Smooth muscle cell (in vitro differentiated cells): ENCODE measurements around the gene MSRB3. TPM values are rescaled to one million over a fixed set of nuclear protein-coding genes. Genes with fewer than 3 reads are reported as not detected.

Experiments used
- DNase-seq: peaks from one replicate; lab custom pipeline; 2025; ENCODE audit not compliant: unreplicated experiment; lab: John Stamatoyannopoulos, UW
- H2AFZ ChIP-seq: fragments of 200-600 bp; sonication (generic); 2 replicates; pipeline ENCODE4 v1.6.0; 2016; ENCODE audit warnings: antibody characterized with exemption, low read depth, mild to moderate bottlenecking
- H3F3A ChIP-seq: fragments of 200-600 bp; sonication (generic); 2 replicates; pipeline ENCODE4 v1.6.0; 2017; ENCODE audit warnings: antibody characterized with exemption, low read depth
- H3K27ac ChIP-seq: fragments of 200-600 bp; sonication (generic); 2 replicates; pipeline ENCODE4 v1.5.1; 2016; ENCODE audit warnings: low read depth, mild to moderate bottlenecking
- H3K27me3 ChIP-seq: fragments of 200-600 bp; sonication (generic); 2 replicates; pipeline ENCODE4 v1.6.1; 2016; ENCODE audit warnings: low read depth, mild to moderate bottlenecking
- H3K36me3 ChIP-seq: fragments of 200-600 bp; sonication (generic); 2 replicates; pipeline ENCODE4 v1.5.1; 2016; ENCODE audit warnings: low read depth
- H3K4me1 ChIP-seq: fragments of 200-600 bp; sonication (generic); 2 replicates; pipeline ENCODE4 v1.5.1; 2016; ENCODE audit warnings: low read depth
- H3K4me2 ChIP-seq: fragments of 200-600 bp; sonication (generic); 2 replicates; pipeline ENCODE4 v1.6.0; 2016; ENCODE audit warnings: mild to moderate bottlenecking
- H3K4me3 ChIP-seq: fragments of 200-600 bp; sonication (generic); 2 replicates; pipeline ENCODE4 v1.5.1; 2016; ENCODE audit warnings: mild to moderate bottlenecking
- H3K79me2 ChIP-seq: fragments of 200-600 bp; sonication (generic); 2 replicates; pipeline ENCODE4 v1.6.0; 2016; ENCODE audit warnings: low read depth, mild to moderate bottlenecking
- H3K9ac ChIP-seq: fragments of 200-600 bp; sonication (generic); 2 replicates; pipeline ENCODE4 v1.6.0; 2016; ENCODE audit warnings: low read depth
- H3K9me3 ChIP-seq: fragments of 200-600 bp; sonication (generic); replicated peaks from 2 replicates; pipeline ENCODE4 v1.5.1; 2016; ENCODE audit warnings: low read depth
- H4K20me1 ChIP-seq: fragments of 200-600 bp; sonication (generic); 2 replicates; pipeline ENCODE4 v1.6.0; 2016; ENCODE audit warnings: low read depth
- WGBS: methylation state at CpG from one replicate; pipeline ENCODE4 v1.1.7; 2016; ENCODE audit warnings: low lambda C conversion rate; 5-methylcytosine and 5-hydroxymethylcytosine counted together
- polyA plus RNA-seq: library from polyadenylated mRNA; unstranded; fragments of >200 nt; fragmentation: Nextera tagmentation; extraction: Ambion mirVana; gene quantifications from 2 replicates; pipeline ENCODE4 v1.2.1, GENCODE V29; 2016
- total RNA-seq: library from RNA; depleted of rRNA; stranded (reverse); fragments of >200 nt; gene quantifications from 2 replicates; pipeline ENCODE4 v1.2.3, GENCODE V29; 2014
- TF ChIP-seq, protein P1 (sequence below): fragments of 200-600 bp; sonication (generic); IDR thresholded peaks from 2 replicates; pipeline ENCODE4 v1.5.1; 2017; ENCODE audit warnings: borderline replicate concordance, mild to moderate bottlenecking, antibody characterized with exemption; ENCODE audit not compliant: insufficient read depth, poor library complexity, severe bottlenecking

The MSRB3 gene
- total and polyA plus RNA-seq, 2 experiments from 2014 or later = 63.1 to 107 TPM

DNA sequence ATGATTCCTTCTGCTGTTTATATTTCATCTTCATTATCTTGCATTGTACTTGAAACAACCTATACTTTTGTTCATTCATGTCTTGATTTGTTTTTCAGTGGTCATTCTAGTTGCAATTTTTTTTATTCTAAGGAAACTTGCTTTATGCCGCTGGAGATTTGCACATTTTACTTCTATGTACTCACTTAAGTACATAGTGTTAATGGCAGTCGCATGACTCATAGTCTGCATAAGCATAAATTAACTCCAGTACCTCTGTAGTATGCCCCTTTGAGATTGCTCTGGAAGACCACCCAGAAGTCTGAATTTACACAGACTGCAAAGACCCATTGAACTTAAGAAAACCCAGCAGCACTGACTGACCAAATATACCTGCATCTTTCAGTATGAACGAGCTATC is 77.0 kb downstream of the MSRB3 start:
- no peak overlapping the region for H2AFZ ChIP-seq
- no peaks in the 10 kb centered on the region for H3K36me3 ChIP-seq
- no peak overlapping the region for H3K9ac ChIP-seq
- H3K27ac ChIP-seq = peak overlapping the region; percentile 25
- no peaks in the 10 kb centered on the region for H3K27me3 ChIP-seq
- WGBS = 59% methylated on average over 3 of the region's 3 CpGs
- H3K4me2 ChIP-seq = peak overlapping the region; percentile 26
- peaks cover under 1% of the 10 kb centered on the region for H3K79me2 ChIP-seq
- H4K20me1 ChIP-seq = no peaks in the 10 kb centered on the region
- no peaks in the 10 kb centered on the region for H3K4me1 ChIP-seq
- no peak overlapping the region for H3K4me3 ChIP-seq
- DNase-seq = no peak
- H3K9me3 ChIP-seq = no peaks in the 10 kb centered on the region
- no peaks in the 10 kb centered on the region for H3F3A ChIP-seq
- TF ChIP-seq, protein P1, sequence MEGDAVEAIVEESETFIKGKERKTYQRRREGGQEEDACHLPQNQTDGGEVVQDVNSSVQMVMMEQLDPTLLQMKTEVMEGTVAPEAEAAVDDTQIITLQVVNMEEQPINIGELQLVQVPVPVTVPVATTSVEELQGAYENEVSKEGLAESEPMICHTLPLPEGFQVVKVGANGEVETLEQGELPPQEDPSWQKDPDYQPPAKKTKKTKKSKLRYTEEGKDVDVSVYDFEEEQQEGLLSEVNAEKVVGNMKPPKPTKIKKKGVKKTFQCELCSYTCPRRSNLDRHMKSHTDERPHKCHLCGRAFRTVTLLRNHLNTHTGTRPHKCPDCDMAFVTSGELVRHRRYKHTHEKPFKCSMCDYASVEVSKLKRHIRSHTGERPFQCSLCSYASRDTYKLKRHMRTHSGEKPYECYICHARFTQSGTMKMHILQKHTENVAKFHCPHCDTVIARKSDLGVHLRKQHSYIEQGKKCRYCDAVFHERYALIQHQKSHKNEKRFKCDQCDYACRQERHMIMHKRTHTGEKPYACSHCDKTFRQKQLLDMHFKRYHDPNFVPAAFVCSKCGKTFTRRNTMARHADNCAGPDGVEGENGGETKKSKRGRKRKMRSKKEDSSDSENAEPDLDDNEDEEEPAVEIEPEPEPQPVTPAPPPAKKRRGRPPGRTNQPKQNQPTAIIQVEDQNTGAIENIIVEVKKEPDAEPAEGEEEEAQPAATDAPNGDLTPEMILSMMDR = no peak

DNA sequence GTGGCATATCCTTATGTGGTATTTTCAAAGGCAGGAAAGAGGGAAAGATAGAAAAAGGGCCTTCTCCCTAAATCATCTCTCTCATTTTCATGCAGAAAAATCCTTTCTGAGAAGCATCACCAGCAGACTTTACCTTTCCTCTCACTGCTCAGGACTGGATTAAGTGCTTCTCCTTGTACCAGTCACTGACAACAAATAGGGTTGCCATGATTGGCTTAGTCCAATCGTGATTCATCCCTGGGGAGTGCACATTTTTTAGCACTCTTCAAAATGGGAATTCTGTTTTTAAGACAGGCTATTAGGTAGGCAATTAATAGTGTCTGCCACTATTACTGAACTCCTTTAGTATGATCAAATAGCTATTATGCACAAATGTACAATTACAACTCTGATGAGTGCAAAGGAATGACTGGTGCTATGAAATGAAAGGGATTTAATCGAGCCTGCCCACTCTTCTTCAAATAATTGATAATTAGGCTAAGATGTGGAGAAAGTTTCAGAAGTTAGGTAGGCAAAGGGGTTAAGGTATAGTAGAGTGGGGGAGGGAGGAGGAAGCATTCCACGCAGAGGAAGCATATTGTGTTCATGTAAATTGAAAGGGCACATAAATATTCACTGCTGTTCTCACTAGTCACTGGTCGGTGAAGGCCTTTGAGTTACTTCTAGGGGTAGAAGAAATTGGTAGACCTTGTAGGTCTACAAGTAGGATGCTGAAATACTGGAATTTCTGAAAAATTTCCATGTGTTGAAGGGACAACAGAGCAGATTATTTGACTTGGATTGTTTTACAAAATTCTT is 84.0 kb downstream of the MSRB3 start:
- Histone ChIP-seq H3F3A (no peaks in the 10 kb centered on the region), H2AFZ (no peak overlapping the region), H3K36me3 (no peaks in the 10 kb centered on the region), H3K79me2 (peaks cover 3% of the 10 kb centered on the region), H3K9me3 (no peaks in the 10 kb centered on the region), H3K4me1 (no peaks in the 10 kb centered on the region), H3K9ac (no peak overlapping the region), H3K4me3 (no peak overlapping the region), H4K20me1 (no peaks in the 10 kb centered on the region), H3K27me3 (no peaks in the 10 kb centered on the region), H3K4me2 (no peak overlapping the region), H3K27ac (no peak overlapping the region)
- WGBS = 74% methylated on average over 4 of the region's 4 CpGs
- TF ChIP-seq, protein P1 = no peak
- no peak for DNase-seq

DNA sequence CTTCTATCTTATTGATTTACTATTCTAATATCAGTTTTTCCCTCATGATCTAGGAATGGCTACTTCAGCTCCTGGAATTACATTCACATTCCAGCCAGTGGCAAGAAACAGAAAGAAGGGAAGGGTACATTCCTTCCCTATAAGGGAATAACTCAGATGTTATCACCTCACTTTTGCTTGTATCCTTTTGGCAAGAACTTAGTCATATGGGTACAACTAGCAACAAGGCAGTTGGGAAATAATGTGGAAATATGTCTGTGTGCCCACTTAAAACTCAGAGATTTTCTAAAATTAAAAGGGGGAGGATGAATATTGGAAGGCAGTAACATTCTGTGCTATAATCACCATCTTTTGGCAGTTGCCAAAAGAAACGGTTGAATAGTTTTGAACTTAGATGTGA is 85.6 kb downstream of the MSRB3 start:
- Histone ChIP-seq H3K4me1 (no peaks in the 10 kb centered on the region), H3K36me3 (no peaks in the 10 kb centered on the region), H3K79me2 (peaks cover 3% of the 10 kb centered on the region), H3K9ac (no peak overlapping the region), H3K9me3 (no peaks in the 10 kb centered on the region), H2AFZ (no peak overlapping the region), H3F3A (no peaks in the 10 kb centered on the region), H3K4me3 (no peak overlapping the region), H4K20me1 (no peaks in the 10 kb centered on the region), H3K4me2 (no peak overlapping the region), H3K27me3 (no peaks in the 10 kb centered on the region), H3K27ac (no peak overlapping the region)
- WGBS = 90% methylated on average over 1 of the region's 1 CpG
- DNase-seq = no peak
- TF ChIP-seq, protein P1 = no peak

DNA sequence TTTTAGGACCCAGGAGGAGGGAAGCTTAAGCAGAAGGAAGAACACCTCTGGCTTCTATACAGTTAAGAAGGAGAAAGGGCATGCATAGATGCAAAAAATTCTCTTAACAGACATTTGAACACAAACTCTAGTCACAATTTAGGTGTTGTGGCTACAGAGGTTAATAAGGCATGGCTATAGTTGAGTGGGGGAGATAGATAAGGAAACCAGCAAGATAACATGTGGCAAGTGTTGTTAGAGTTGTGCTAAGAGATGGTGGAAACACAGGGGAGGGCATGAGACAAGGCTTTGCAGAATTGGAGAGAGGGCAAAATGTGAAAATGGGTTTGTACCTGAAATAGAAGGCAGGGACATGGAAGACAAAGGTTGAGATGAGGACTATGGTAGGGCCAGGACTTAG is 88.9 kb downstream of the MSRB3 start:
- Histone ChIP-seq H4K20me1 (no peaks in the 10 kb centered on the region), H2AFZ (no peak overlapping the region), H3F3A (no peaks in the 10 kb centered on the region), H3K27me3 (no peaks in the 10 kb centered on the region), H3K9me3 (no peaks in the 10 kb centered on the region), H3K4me1 (no peaks in the 10 kb centered on the region), H3K36me3 (peaks cover 4% of the 10 kb centered on the region), H3K4me3 (no peak overlapping the region), H3K4me2 (no peak overlapping the region), H3K79me2 (no peaks in the 10 kb centered on the region), H3K9ac (no peak overlapping the region), H3K27ac (no peak overlapping the region)
- no peak for DNase-seq
- TF ChIP-seq, protein P1 = no peak
